ENCODE data around the gene ZBTB48.

DNA sequence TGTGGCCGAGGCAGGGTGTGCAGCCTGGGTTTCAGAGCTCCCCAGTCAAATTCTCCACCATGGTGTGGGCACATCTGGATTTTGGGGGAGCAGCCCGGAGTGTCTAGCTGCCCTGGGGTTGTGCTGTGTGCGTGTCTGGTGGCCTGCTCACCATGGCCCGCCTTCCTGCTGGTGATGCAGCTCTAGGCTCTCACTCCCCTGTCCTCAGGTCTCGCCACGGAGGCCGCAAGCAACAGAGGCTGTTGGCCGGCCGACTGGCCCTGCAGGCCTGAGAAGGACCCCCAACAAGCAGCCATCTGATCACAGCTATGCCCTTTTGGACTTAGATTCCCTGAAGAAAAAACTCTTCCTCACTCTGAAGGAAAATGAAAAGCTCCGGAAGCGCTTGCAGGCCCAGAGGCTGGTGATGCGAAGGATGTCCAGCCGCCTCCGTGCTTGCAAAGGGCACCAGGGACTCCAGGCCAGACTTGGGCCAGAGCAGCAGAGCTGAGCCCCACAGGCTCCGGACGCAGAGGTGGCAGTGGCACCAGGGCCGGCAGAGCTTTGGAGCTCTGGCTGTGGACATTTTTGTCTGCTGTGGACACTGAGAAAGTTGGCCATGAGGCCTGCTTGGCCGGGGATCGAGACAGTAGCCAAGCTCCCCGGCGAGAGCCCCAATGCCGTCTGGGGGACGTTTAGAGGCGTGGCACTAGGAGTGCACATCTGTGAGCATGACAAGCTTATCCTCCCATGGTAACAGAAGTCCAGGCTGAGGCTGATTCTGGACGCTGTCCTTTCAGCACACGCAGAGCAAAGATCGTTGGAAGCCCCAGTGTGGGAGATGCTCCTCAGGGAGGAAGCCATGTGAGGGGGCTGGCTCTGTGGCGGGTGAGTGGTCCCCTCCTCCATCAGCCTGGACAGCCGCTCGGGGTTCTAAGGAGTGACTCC lies 53.1 kb downstream of the ZBTB48 start:
- TF ChIP-seq CTCF (IDR thresholded peaks at IDR 0.05) (no peak), POLR2A (IDR thresholded peaks at IDR 0.05) (no peak)

All from gastroesophageal sphincter (tissue), 3 donors.